ENCODE measurements around the gene HUNK. TPM values are rescaled to one million over a fixed set of nuclear protein-coding genes. Genes with fewer than 3 reads are reported as not detected.

Gene HUNK
- total RNA-seq, 4 donors from 2014 or later, result 0.42 to 3.2 (median 1.0) TPM

GRCh38 chr21:31937303-31937702 lies 64.5 kb downstream of the HUNK start:
- no peak overlapping the region for H3K27ac ChIP-seq (replicated peaks in 1 of 4)
- peaks cover 0 to 16% (median 0%) of the 10 kb centered on the region in 4 donors for H3K27me3 ChIP-seq
- H3K4me1 ChIP-seq, result no peaks in the 10 kb centered on the region
- no peaks in the 10 kb centered on the region for H3K9me3 ChIP-seq
- DNase-seq (ENCODE audit: extremely low spot score), result no peak
- TF ChIP-seq, protein P1, sequence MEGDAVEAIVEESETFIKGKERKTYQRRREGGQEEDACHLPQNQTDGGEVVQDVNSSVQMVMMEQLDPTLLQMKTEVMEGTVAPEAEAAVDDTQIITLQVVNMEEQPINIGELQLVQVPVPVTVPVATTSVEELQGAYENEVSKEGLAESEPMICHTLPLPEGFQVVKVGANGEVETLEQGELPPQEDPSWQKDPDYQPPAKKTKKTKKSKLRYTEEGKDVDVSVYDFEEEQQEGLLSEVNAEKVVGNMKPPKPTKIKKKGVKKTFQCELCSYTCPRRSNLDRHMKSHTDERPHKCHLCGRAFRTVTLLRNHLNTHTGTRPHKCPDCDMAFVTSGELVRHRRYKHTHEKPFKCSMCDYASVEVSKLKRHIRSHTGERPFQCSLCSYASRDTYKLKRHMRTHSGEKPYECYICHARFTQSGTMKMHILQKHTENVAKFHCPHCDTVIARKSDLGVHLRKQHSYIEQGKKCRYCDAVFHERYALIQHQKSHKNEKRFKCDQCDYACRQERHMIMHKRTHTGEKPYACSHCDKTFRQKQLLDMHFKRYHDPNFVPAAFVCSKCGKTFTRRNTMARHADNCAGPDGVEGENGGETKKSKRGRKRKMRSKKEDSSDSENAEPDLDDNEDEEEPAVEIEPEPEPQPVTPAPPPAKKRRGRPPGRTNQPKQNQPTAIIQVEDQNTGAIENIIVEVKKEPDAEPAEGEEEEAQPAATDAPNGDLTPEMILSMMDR (IDR thresholded peaks at IDR 0.05), result no peak
- no peak for TF ChIP-seq POLR2A (IDR thresholded peaks at IDR 0.05; ENCODE audit: low read depth)
- TF ChIP-seq EP300 (IDR thresholded peaks at IDR 0.05), result no peak
- TF ChIP-seq POLR2AphosphoS5 (IDR thresholded peaks at IDR 0.05), result no peak
- WGBS, result 83% methylated on average over 2 of the region's 2 CpGs
- H3K36me3 ChIP-seq, result no peaks in the 10 kb centered on the region
- intact Hi-C loops (cut with DNase I), result no loop called here
- no peak overlapping the region for H3K4me3 ChIP-seq

DNA sequence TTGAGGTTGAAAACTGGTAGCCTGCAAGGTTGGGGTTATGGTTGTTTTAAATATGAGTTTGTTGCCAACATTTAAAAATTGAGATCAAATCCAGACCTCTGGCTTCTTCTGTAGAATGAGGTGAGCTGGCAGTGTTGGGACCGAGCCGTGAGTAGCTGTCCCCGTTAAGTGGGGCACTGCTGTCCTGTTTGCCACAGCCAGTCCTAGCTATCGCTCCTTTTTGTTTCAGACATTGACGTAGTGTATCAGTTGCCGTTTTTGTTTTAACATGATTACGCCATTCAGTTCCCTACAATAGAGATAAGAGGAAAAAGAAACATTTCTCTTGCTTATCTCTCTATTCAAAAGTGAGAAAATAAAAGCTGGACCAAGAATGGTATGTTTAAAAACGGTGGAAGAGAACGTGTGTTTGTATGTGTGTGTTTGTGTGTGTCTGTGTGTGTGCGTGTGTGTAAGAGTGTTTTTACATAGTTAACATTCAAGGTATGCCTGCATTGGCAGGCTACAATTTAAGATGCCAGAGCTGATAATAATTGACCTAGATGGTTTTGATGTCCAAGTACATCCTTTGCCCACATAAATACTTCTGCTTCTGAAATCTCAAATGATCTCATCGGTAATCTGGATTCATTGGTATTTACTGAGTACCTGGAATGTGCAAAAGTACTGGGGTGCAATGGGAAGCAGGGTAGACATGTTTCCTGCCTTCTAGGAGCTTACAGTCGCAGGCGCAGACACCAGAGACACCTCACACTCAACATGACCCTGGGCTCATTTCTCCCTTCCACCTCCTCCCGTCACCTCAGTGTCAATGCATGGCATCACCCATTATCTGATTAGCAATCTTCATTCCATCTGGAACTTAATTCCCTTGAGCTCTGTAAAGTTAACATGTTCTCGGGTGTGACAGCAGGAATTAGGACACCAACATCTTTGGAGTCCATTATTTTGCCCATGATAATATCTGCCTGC lies 65.8 kb downstream of the HUNK start:
- 90% methylated on average over 15 of the region's 15 CpGs for WGBS
- Histone ChIP-seq H3K9me3 (no peaks in the 10 kb centered on the region), H3K27ac (replicated peaks in 1 of 4) (no peak overlapping the region), H3K36me3 (no peaks in the 10 kb centered on the region), H3K4me3 (no peak overlapping the region), H3K4me1 (no peaks in the 10 kb centered on the region), H3K27me3 (peaks cover 0 to 15% (median 0%) of the 10 kb centered on the region in 4 donors)
- intact Hi-C loops (cut with DNase I), result no loop called here
- DNase-seq (ENCODE audit: extremely low spot score), result no peak
- TF ChIP-seq POLR2A (IDR thresholded peaks at IDR 0.05; ENCODE audit: low read depth) (no peak), EP300 (IDR thresholded peaks at IDR 0.05) (no peak), POLR2AphosphoS5 (IDR thresholded peaks at IDR 0.05) (no peak)
- TF ChIP-seq, protein P1 (IDR thresholded peaks at IDR 0.05), result no peak

GRCh38 chr21:31941694-31942093 lies 68.9 kb downstream of the HUNK start:
- peaks cover 0 to 14% (median 2%) of the 10 kb centered on the region in 4 donors for H3K4me1 ChIP-seq
- H3K27me3 ChIP-seq, result peaks cover 0 to 12% (median 0%) of the 10 kb centered on the region in 4 donors
- DNase-seq (ENCODE audit: extremely low spot score), result no peak
- intact Hi-C loops (cut with DNase I), result no loop called here
- no peak overlapping the region for H3K4me3 ChIP-seq
- no peaks in the 10 kb centered on the region for H3K36me3 ChIP-seq
- 87% methylated on average over 6 of the region's 6 CpGs for WGBS
- TF ChIP-seq POLR2A (IDR thresholded peaks at IDR 0.05; ENCODE audit: low read depth) (no peak), POLR2AphosphoS5 (IDR thresholded peaks at IDR 0.05) (no peak), EP300 (IDR thresholded peaks at IDR 0.05) (no peak)
- TF ChIP-seq, protein P1 (IDR thresholded peaks at IDR 0.05), result no peak
- no peaks in the 10 kb centered on the region for H3K9me3 ChIP-seq
- H3K27ac ChIP-seq (replicated peaks in 1 of 4), result no peak overlapping the region

DNA sequence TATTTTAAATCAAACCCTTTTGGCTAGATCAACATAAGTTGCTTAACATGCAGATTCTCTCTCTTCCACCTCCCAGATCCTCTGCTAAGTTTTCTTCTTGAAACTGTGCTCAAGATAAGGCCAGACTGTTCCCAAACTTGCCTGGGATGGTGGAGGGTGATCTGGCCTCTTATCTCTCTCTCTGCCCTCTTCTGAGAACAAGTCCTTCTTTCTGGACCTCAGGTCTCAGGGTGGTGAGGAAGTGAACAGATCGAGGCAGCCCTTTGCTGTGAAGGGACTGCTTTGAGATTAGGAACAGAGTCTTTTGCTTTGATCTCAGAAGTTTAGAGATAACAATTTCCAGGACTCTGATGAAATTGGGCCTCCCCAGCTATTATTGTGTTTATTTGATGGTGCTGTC lies 70.7 kb downstream of the HUNK start:
- WGBS, result 80% methylated on average over 1 of the region's 1 CpG

More for the DNA sequence above, 70.7 kb downstream of the HUNK start:
- TF ChIP-seq, protein P1 (IDR thresholded peaks at IDR 0.05), result no peak
- no peak for TF ChIP-seq POLR2AphosphoS5 (IDR thresholded peaks at IDR 0.05)
- TF ChIP-seq EP300 (IDR thresholded peaks at IDR 0.05), result no peak
- no peak for TF ChIP-seq POLR2A (IDR thresholded peaks at IDR 0.05; ENCODE audit: low read depth)
- no peak for DNase-seq (ENCODE audit: extremely low spot score)
- Histone ChIP-seq H3K4me3 (no peak overlapping the region), H3K36me3 (no peaks in the 10 kb centered on the region), H3K27ac (replicated peaks in 1 of 4) (no peak overlapping the region), H3K9me3 (no peaks in the 10 kb centered on the region), H3K27me3 (peaks cover 0 to 12% (median 0%) of the 10 kb centered on the region in 4 donors), H3K4me1 (peaks cover 0 to 14% (median 2%) of the 10 kb centered on the region in 4 donors)
- intact Hi-C loops (cut with DNase I), result no loop called here
